Astrocyte (in vitro differentiated cells and primary cell): ENCODE measurements around the gene COL26A1.

ENCODE experiments used
- EZH2 ChIP-seq: IDR thresholded peaks from 2 replicates; pipeline ENCODE4 v1.6.1; 2012; ENCODE audit warnings: mild to moderate bottlenecking, low read length, inconsistent platforms; ENCODE audit not compliant: insufficient read depth
- TF ChIP-seq, protein P1 (sequence below): IDR thresholded peaks from 2 replicates; pipeline ENCODE4 v1.5.1; 2011; ENCODE audit warnings: low read depth, mild to moderate bottlenecking, inconsistent platforms, low read length, moderate library complexity; ENCODE audit not compliant: insufficient read depth

DNA sequence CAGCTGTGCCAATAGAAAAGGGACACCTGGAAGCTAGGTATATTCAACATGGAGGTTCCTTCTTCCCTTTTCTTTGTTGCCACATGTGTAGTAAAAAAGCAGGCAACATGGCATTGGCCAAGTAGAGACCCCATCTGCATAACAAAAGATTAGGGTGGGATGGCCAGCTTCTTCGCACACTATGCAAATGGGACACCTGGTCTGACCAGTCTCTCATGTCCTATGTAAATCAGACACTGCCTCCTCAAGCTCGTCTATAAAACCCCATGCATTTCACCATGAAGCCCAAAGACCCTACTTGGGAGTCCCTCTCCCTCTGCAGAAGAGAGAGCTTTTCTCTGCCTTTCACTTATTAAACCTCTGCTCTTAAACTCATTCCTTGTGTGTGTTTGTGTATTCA is 212.5 kb downstream of the COL26A1 start:
- TF ChIP-seq, protein P1, sequence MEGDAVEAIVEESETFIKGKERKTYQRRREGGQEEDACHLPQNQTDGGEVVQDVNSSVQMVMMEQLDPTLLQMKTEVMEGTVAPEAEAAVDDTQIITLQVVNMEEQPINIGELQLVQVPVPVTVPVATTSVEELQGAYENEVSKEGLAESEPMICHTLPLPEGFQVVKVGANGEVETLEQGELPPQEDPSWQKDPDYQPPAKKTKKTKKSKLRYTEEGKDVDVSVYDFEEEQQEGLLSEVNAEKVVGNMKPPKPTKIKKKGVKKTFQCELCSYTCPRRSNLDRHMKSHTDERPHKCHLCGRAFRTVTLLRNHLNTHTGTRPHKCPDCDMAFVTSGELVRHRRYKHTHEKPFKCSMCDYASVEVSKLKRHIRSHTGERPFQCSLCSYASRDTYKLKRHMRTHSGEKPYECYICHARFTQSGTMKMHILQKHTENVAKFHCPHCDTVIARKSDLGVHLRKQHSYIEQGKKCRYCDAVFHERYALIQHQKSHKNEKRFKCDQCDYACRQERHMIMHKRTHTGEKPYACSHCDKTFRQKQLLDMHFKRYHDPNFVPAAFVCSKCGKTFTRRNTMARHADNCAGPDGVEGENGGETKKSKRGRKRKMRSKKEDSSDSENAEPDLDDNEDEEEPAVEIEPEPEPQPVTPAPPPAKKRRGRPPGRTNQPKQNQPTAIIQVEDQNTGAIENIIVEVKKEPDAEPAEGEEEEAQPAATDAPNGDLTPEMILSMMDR: no peak
- no peak for TF ChIP-seq EZH2
